Nephron (organoid): ENCODE results near the gene ECI1.

Source experiments
- H3K27ac Mint-ChIP-seq, 3 experiments: 2 replicates each; pipeline ENCODE4 v1.8.0; 2020; ENCODE audit warnings: mixed read lengths in 3 of 3, mild to moderate bottlenecking in 2 of 3, moderate library complexity in 1 of 3
- H3K27me3 Mint-ChIP-seq: 2 replicates; pipeline ENCODE4 v1.8.0; 2021; ENCODE audit warnings: low read depth, mild to moderate bottlenecking, moderate library complexity, mixed read lengths
- H3K36me3 Mint-ChIP-seq: 2 replicates; pipeline ENCODE4 v1.8.0; 2020; ENCODE audit warnings: low read depth, mixed read lengths
- H3K4me1 Mint-ChIP-seq: 2 replicates; pipeline ENCODE4 v1.8.0; 2020; ENCODE audit warnings: mixed read lengths
- H3K4me3 Mint-ChIP-seq, 3 experiments: 2 replicates each; pipeline ENCODE4 v1.8.0; 2020; ENCODE audit warnings: mild to moderate bottlenecking in 3 of 3, mixed read lengths in 3 of 3, moderate library complexity in 2 of 3
- H3K9me3 Mint-ChIP-seq: 2 replicates; pipeline ENCODE4 v1.8.0; 2020; ENCODE audit warnings: mixed read lengths
- CTCF ChIP-seq, 3 experiments: fragments of 200-600 bp; sonication (generic); IDR thresholded peaks; one replicate each; pipeline ENCODE4 v1.5.0; 2021; ENCODE audit warnings: antibody characterized with exemption in 3 of 3; ENCODE audit not compliant: unreplicated experiment in 3 of 3

The ECI1 gene

GRCh38 chr16:2287916-2288547 lies 36.6 kb upstream of the ECI1 start:
- no peaks in the 10 kb centered on the region for H3K36me3 Mint-ChIP-seq
- H3K27ac Mint-ChIP-seq = no peak overlapping the region
- no peak overlapping the region for H3K4me3 Mint-ChIP-seq
- TF ChIP-seq CTCF (IDR thresholded peaks at IDR 0.05; ENCODE audit: unreplicated experiment in 3 of 3) = no peak
- H3K9me3 Mint-ChIP-seq = no peaks in the 10 kb centered on the region
- no peaks in the 10 kb centered on the region for H3K4me1 Mint-ChIP-seq
- peaks cover 4% of the 10 kb centered on the region for H3K27me3 Mint-ChIP-seq

- Mint-ChIP-seq H3K4me3 (no peak overlapping the region), H3K4me1 (no peaks in the 10 kb centered on the region), H3K9me3 (no peaks in the 10 kb centered on the region), H3K27ac (no peak overlapping the region), H3K36me3 (no peaks in the 10 kb centered on the region), H3K27me3 (peaks cover 4% of the 10 kb centered on the region)
- no peak for TF ChIP-seq CTCF (IDR thresholded peaks at IDR 0.05; ENCODE audit: unreplicated experiment in 3 of 3)
Observed at GRCh38 chr16:2286550-2286949, 35.2 kb upstream of the ECI1 start.

GRCh38 chr16:2285731-2286191 lies 34.4 kb upstream of the ECI1 start:
- TF ChIP-seq CTCF (IDR thresholded peaks at IDR 0.05; ENCODE audit: unreplicated experiment in 3 of 3) = no peak
- H3K36me3 Mint-ChIP-seq = no peaks in the 10 kb centered on the region
- H3K4me3 Mint-ChIP-seq = no peak overlapping the region

GRCh38 chr16:2284797-2285576 lies 33.6 kb upstream of the ECI1 start:
- no peak for TF ChIP-seq CTCF (IDR thresholded peaks at IDR 0.05; ENCODE audit: unreplicated experiment in 3 of 3)
- Mint-ChIP-seq H3K9me3 (no peaks in the 10 kb centered on the region), H3K4me1 (peaks cover 4% of the 10 kb centered on the region), H3K27ac (no peak overlapping the region), H3K4me3 (no peak overlapping the region), H3K27me3 (peaks cover 7% of the 10 kb centered on the region), H3K36me3 (no peaks in the 10 kb centered on the region)

More at GRCh38 chr16:2285731-2286191, 34.4 kb upstream of the ECI1 start:
- H3K9me3 Mint-ChIP-seq = no peaks in the 10 kb centered on the region
- no peak overlapping the region for H3K27ac Mint-ChIP-seq
- H3K27me3 Mint-ChIP-seq = peaks cover 6% of the 10 kb centered on the region
- H3K4me1 Mint-ChIP-seq = no peaks in the 10 kb centered on the region

- no peaks in the 10 kb centered on the region for H3K36me3 Mint-ChIP-seq
- no peak for TF ChIP-seq CTCF (IDR thresholded peaks at IDR 0.05; ENCODE audit: unreplicated experiment in 3 of 3)
- H3K4me1 Mint-ChIP-seq = peaks cover 11% of the 10 kb centered on the region
- peaks cover 7% of the 10 kb centered on the region for H3K27me3 Mint-ChIP-seq
- no peaks in the 10 kb centered on the region for H3K9me3 Mint-ChIP-seq
- H3K27ac Mint-ChIP-seq = no peak overlapping the region
- H3K4me3 Mint-ChIP-seq = no peak overlapping the region
Observed at GRCh38 chr16:2284001-2284770, 32.8 kb upstream of the ECI1 start.
